IPS-NIHi7 (cell line): ENCODE measurements around the gene HERC4.

ENCODE experiments used
- DNase-seq: peaks from one replicate; pipeline ENCODE4 v3.0.0; 2012; ENCODE audit warnings: mixed read lengths; ENCODE audit errors: extremely low spot score

HERC4 gene

DNA sequence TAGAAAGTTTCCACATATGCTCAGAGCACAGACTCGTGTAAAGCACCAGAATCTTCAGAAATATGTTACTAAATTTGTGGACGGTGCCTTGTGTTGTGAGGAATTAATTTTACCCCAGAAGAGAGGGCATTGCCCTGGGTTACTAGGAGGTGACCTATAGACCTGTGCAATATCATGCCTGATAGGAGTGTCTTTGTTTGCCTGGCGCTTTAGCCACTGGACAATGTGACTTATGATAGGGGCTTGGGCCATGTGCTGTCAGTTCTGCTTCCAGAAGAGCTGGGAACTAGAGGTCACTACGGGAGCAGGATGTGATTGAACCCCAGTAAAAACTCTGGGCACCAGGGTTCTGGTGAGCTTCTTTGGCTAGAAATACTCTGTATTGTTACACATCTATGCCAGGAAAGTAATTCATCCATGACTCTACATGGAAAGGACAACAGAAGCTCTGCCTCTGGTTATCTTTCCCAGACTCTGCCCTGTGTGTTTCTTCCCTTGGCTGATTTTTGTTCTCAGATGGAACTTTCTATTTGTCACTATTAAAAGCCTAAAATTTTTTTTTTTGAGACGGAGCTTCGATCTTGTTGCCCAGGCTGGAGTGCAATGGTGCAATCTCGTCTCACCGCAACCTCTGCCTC is 115.1 kb downstream of the HERC4 start:
- DNase-seq, result no peak

DNA sequence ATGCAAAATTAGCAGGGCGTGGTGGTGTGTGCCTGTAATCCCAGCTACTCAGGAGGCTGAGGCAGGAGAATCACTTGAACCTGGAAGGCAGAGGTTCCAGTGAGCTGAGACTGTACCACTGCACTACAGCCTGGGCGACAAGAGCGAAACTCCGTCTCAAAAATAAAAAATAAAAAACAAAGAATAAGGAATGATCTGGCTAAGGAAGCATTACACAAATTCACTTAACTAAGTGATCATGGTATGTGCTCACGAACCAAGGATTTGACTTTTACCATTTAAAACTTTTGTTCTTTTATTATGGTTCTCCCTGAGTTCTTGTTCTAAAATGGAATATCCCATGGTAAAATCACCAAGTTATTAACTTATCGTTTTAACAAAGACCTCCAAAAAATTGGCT is 119.5 kb downstream of the HERC4 start:
- no peak for DNase-seq

DNA sequence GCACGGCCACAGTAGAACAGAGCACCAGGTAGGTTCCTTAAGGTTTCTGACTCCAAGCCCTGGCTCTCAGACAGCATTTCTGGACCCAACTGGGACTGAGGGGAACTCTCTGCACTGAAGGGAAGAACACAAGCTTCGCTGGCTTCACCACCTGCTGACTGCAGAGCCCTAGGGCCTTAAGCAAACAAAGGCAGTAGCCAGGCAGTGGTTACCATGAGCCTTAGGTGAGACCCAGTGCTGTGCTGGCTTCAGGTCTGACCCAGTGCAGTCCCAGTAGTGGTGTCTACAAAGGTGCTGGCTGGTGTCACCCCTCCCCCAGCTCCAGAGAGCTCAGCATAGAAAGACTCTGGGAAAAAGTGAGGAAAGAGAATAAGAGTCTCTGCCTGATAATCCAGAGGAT is 131.2 kb downstream of the HERC4 start:
- DNase-seq, result no peak

DNA sequence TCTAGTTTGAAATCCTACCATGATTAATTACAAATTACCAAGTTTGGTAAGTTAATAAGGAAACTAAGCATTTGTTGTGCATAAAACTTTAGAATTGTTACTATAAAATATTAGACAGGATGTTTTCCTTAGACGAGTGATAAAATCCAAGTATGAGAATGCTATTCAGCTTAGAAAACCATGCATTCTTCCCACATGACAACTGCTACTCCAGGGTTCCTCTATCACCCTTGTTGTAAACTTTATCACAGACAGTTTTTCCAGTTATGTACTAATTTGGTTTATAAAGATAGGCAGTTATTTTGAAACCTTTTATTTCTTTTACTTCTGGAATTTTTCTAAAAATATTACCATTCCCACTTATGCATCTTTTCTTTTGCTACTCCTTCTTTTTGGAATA is 138.7 kb downstream of the HERC4 start:
- DNase-seq, result no peak

DNA sequence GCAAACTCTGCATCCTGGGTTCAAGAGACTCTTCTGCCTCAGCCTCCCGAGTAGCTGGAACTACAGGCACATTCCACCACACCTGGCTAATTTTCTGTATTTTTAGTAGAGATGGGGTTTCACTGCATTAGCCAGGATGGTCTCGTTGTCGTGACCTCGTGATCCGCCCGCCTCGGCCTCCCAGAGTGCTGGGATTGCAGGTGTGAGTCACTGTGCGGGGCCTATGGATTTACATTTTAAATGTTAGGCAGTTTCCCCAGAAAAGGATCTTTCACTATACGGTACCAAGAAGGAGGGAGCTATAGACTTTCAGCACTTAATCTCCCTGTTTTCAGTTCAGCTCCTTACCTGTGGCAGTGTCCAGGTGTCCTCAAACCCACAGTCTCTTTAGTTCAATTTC is 139.9 kb downstream of the HERC4 start:
- peak; percentile 14 for DNase-seq

DNA sequence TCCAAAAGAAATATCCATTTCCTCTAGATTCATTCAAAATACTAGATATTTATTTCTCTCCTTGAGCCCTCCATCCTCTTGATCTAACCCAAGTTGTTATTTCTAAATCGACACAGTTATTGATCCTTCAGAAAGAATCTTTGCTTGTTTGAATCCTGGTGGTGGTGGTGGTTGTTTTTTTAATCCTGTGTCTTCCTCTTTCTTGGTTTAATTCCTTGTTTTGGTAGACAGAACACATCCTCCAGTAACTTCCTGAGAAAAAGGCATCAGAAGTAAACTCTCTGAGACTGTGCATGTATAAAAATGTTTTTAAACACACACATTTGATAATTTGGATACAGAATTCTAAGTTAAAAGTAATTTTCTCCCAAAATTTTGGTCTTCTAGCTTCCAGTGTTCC is 140.7 kb downstream of the HERC4 start:
- no peak for DNase-seq

DNA sequence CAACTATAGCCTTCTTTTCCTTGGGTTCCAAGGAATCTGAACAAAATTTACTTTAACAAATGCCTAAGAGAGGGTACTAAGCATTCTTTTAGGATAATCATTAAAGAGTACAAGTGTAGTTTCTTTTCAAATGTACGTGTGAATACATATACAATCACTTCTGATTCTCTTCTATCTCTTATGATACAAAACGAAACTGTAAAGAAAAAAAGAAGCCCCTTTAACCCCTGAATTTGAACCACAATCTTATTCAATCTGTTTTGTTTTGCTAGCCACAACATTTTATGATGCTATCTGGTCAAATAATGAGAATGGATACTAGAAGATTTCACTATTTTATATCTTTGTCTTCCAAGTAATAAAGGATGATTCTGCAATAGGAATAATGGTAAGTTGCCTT is 141.9 kb downstream of the HERC4 start:
- no peak for DNase-seq

DNA sequence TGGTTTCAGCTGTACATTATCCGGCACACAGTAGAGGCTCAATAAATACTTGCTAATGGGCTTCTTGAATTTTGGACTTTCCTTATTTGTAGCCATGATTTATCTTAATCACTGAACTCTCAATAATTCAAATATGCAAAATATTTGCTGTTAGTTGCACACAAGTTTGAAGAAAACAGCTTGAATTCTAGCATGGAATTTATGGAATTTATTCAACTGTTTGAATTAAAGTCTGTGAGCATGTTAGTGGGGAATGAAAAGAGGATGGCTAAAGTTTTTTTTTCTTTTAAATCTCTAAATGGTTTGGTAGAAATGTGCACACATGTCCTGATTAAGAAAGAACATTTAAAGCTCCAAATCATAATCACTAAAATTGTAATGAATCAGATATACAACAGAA is 148.1 kb downstream of the HERC4 start:
- DNase-seq, result no peak

DNA sequence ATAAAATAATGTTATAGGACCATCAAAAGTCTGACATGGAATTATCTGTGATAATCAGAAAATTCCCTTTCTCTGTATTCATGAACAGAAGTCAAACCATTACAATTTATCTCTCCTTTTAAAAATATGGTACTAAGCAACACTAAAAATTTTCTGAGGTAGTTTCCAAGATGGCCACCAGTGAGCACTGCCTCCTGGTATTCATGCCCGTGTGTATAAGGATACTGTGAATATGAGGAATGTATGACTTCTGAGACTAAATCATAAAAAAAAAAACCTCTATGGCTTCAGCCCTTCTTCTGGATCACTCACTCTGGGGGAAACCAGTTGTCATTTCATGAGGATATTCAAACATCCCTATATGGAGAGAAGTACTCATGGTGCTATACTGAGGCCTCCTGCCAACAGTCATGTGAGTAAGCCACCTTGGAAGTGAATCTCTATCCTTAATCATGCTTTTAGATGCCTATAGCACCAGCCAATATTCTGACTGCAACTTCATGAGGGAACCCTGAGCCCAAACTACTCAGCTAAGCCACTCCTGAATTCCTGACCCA is 149.6 kb downstream of the HERC4 start:
- no peak for DNase-seq

DNA sequence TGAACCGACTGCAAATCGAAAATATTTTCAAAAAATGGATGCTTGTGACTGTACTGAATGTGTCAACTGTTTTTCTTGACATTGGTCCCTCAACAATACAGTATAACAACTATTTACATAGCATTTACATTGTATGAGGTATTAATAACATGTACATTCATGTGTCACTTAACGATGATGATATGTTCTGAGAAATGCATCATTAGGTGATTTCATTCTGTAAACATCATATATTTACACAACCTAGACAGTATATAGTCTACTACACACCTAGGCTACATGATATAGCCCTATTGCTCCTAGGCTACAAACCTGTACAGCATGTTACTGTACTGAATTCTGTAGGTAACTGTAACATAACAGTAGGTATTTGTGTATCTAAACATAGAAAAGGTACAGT is 150.9 kb downstream of the HERC4 start:
- no peak for DNase-seq

DNA sequence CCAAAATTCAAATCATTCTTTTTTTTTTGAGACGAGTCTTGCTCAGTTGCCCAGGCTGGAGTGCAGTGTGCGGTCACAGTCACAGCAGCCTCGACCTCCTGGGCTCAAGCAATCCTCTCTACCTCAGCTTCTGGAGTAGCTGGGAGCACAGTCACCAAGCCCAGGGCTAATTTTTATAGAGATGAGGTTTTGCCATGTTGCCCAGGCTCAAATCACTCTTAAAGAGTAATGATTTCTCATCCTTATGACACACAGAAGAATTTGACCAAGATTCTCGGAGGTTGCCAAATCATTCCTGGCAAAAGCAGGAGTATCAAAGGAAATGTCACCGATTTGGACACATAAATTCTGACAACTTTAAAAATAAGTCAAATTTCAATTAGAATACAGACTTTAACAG is 151.5 kb downstream of the HERC4 start:
- DNase-seq, result no peak

DNA sequence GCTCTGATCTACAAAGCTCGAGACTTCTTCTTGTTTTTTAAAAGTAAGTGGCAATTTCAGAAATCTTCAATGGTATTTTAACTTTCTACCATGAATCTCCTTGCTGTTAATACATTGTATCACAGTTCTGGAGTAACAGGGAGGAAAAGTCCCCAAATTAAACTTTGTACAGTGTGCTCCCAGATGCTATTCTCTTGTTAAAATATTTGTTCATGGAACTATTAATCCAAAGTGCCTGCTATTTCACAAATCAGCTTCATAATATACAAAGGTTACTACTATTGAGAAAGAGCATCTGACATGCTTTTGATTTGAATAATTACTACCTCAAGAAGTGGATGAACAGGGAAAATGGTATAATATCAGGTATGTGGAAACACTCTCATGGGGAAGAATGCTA is 154.0 kb downstream of the HERC4 start:
- DNase-seq, result no peak

DNA sequence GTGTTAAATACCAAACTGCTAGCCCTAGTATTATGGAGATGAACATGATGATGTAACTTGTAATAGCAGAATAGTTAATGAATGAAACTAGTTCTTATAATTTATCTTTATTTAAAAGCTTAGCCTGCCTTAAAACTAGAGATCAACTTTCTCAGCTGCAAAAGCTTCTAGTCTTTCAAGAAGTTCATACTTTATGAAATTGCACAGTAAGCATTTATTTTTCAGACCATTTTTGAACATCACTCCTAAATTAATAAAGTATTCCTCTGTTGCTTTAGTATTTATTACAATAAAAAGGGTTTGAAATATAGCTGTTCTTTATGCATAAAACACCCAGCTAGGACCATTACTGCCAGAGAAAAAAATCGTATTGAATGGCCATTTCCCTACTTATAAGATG is 157.4 kb downstream of the HERC4 start:
- DNase-seq, result no peak

DNA sequence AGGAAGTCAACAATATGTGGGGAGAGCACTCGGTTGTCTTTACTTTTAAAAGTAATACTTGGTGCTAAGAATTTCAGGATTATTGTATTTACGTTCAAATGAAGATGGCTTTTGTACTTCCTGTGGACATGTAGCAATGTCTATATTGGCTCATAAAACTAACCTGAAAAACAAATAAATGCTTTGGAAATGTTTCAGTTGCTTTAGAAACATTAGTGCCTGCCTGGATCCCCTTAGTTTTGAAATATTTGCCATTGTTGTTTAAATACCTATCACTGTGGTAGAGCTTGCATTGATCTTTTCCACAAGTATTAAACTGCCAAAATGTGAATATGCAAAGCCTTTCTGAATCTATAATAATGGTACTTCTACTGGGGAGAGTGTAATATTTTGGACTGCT is 157.9 kb downstream of the HERC4 start:
- no peak for DNase-seq

DNA sequence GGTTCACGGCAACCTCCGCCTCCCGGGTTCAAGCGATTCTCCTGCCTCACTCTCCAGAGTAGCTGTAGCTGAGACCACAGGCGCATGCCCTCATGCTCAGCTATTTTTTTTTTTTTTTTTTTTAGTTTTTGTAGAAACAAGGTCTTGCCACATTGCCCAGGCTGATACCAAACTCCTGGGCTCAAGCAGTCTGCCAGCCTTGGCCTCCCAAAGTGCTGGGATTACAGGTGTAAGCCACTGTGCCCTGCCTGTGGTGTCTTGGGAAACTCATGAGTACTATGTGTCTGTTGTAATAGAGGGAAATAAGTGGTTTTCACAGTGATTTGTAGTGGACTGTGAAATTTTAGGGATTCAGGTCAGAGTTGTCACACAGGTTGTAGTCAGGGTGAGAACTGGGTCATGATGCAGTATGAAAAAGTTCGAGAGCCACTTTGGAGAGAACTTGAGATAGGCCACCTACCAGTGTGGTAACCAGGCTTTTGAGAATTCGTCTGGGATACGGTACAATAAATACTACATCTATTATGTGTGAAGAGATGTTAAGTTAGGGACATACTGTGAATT is 160.2 kb downstream of the HERC4 start:
- no peak for DNase-seq

DNA sequence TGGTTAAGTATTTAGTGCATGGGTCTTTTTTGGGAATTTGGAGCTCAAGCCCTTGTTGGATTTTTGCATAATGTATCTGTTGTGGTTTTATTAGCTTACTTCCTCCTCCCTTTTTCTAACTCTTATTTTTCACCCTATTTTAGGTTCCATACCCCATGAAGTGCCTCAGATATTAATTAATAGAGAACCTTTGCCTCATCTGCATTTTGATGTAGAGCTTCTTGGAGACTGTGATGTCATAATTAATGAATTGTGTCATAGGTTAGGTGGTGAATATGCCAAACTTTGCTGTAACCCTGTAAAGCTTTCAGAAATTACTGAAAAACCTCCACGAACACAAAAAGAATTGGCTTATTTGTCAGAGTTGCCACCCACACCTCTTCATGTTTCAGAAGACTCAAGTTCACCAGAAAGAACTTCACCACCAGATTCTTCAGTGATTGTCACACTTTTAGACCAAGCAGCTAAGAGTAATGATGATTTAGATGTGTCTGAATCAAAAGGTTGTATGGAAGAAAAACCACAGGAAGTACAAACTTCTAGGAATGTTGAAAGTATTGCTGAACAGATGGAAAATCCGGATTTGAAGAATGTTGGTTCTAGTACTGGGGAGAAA is 162.6 kb downstream of the HERC4 start:
- DNase-seq, result no peak

DNA sequence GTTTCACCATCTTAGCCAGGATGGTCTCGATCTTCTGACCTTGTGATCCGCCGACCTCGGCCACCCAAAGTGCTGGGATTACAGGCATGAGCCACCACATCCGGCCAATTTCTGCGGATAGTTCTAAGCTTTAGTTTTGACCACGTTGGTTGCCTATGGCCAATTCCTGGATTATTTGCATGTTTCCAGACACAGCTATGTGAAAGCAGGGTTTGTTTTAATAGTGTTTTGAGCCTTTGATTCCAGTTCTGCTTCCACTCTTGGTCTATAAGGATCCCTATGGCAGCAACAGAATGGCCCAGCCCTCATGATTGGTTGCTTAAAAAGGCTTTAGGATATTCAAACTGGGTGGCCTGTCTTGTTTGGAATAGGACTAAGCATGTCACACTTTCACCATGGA is 171.5 kb downstream of the HERC4 start:
- DNase-seq, result no peak

DNA sequence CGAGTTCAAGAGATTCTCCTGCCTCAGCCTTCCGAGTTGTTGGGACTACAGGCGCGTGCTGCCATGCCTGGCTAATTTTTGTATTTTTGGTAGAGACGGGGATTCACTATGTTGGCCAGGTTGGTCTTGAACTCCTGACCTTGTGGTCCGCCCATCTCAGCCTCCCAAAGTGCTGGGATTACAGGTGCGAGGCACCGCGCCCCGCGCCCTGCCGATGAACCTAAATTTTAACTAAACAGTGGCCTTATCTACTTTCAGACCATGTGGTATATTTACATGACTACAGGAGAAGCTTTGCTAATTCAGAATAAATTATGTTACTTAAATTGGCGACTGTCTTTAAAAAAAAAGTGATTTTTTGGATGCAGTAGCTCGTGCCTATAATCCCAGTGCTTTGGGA is 181.4 kb downstream of the HERC4 start:
- DNase-seq, result no peak

DNA sequence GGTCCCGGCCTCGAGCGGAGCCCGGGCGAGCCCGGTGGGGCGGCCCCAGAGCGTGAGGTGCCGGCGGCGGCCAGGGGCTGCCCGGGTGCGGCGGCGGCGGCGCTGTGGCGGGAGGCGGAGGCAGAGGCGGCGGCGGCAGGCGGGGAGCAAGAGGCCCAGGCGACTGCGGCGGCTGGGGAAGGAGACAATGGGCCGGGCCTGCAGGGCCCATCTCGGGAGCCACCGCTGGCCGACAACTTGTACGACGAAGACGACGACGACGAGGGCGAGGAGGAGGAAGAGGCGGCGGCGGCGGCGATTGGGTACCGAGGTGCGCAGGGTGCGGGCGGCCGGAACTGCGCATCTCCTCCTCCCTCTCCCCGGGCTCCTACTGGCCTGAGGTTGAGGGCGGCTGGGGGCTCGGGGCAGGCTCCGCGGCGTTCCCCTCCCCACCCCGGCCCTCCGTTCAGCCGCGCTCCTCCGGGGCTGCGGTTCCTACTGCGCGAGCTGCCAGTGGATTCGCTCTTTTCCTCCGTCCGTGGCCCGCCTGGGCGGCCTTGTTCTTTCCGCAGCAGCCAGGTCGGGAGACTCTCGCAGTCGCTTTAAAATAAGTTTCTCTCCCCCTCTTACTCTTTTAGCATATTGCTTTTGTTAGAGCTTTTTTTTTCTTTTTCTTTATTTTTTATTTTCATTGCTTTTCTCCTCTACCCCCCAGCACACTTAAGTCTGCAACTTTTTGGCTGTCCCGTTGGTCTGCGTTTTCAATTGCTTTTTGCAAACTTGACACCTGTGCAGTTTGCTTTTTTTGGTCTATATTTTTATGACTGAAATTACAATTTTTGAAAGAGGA is 190.0 kb downstream of the HERC4 start:
- peak; percentile 74 for DNase-seq

DNA sequence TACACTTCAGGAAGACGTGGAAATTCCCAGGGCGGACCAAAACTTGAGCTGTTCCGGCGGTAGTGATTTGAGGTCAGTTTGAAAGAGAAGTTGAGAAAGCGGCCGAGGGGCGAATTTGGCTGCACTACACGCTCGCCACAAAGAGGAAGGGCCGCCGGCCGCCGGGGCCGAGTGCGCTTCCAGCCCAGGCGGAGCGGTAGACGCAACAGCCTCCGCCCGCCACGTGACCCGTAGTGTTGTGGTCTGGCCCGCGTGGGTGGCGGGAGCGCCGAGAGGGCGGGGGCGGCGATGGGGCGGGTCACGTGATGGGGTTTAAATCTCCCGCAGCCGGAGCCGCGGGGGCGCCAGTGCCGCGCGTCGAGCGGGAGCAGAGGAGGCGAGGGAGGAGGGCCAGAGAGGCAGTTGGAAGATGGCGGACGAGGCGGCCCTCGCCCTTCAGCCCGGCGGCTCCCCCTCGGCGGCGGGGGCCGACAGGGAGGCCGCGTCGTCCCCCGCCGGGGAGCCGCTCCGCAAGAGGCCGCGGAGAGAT is 190.7 kb downstream of the HERC4 start, which contains the start of gene SIRT1:
SIRT1 (plus strand) TSS at position 344 of the 529 bp plus-strand sequence; CDS start at position 410, 66 bp downstream.
- DNase-seq, result peak; percentile 94

DNA sequence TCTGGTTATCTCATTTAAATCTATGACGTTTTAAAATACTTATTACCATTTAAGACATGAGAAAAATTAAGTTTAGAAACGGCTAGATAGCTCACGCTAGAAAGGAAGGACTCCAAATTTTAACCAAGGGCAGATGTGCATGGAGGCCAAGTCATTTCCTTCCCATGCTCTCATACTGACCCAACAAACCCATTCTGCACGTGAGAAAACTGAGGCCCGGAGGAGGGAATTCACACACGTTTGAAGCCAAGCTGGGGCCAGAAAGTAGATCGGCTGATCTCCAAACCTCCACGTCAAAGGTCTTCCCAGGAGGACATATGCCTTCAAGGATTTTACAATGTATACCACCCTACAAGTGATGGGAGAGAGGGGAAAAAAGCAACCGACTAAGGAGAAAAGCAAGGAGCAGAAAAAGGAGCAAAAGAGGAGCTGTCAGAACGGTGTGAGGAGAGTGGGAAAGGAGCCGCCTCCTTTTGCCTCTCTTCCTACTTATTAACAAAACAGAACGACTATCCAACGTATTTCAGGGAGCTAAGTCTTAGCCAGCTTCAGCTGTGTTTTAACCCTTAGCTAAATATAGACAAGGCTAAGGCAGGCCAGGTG is 191.3 kb downstream of the HERC4 start:
- DNase-seq, result peak; percentile 13

DNA sequence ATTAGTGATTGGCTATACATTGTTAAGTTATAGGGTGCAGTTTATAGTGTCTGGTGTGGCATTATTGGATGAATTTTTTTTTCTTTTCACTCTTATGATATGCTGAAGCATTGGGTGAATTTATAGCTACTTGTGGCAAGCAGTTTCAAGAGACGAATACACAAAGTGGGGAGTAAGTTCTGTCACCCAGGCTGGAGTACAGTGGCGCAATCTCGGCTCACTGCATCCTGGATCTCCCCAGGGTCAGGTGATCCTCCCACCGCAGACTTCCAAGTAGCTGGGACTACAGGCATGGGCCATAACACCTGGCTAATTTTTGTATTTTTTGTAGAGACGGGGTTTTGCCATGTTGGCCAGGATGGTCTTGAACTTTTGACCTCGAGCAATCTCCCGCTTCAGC is 196.9 kb downstream of the HERC4 start:
- DNase-seq, result no peak
